Endothelial cell of umbilical vein (primary cell): ENCODE data around the gene NAV2.

ENCODE experiments used
- CTCF ChIP-seq, 2 donors: IDR thresholded peaks; 1 replicate in 1 of 2; 2 replicates in 1 of 2; pipeline ENCODE4 v1.5.1; 2011; ENCODE audit warnings: low read length in 2 of 2, mild to moderate bottlenecking in 2 of 2, moderate library complexity in 2 of 2, control low read depth in 1 of 2, inconsistent platforms in 1 of 2, low read depth in 1 of 2; ENCODE audit not compliant: insufficient read depth in 1 of 2; ENCODE audit errors: extremely low read depth in 1 of 2
- EZH2 ChIP-seq: IDR thresholded peaks from 2 replicates; pipeline ENCODE4 v1.6.1; 2012; ENCODE audit warnings: borderline replicate concordance, low read depth, mild to moderate bottlenecking, moderate library complexity, low read length, inconsistent platforms; ENCODE audit not compliant: severe bottlenecking
- GATA2 ChIP-seq: IDR thresholded peaks from 2 replicates; pipeline ENCODE4 v1.7.0; 2011; ENCODE audit warnings: low read depth, mild to moderate bottlenecking, moderate library complexity, mixed read lengths, low read length; ENCODE audit not compliant: insufficient read length, insufficient read depth
- MAX ChIP-seq: IDR thresholded peaks from 2 replicates; pipeline ENCODE4 v1.6.1; 2011; ENCODE audit not compliant: insufficient read depth, insufficient read length
- POLR2A ChIP-seq: IDR thresholded peaks from 2 replicates; pipeline ENCODE4 v1.6.1; 2012; ENCODE audit warnings: low read depth, mild to moderate bottlenecking, control low read depth, low read length
- POLR2AphosphoS5 ChIP-seq: IDR thresholded peaks from 2 replicates; pipeline ENCODE4 v1.6.1; 2012; ENCODE audit warnings: low read depth, mild to moderate bottlenecking, control low read depth, low read length, moderate library complexity; ENCODE audit not compliant: insufficient read depth

- TF ChIP-seq CTCF (IDR thresholded peaks at IDR 0.05; ENCODE audit: extremely low read depth in 1 of 2, insufficient read depth in 1 of 2, low read depth in 1 of 2, low read length in 2 of 2) (no peak), POLR2AphosphoS5 (no peak), POLR2A (no peak), MAX (no peak), GATA2 (no peak), EZH2 (no peak)
Measured at GRCh38 chr11:20103281-20103680, 390.6 kb downstream of the NAV2 start.
